Endodermal cell (in vitro differentiated cells): Measurements from ENCODE around the gene OR4Q2. TPM values are rescaled to one million over a fixed set of nuclear protein-coding genes. Genes with fewer than 3 reads are reported as not detected.
"Not testable (repeated sequence)": the region's sequence is repeated elsewhere in the genome, so short reads cannot be mapped to it uniquely, and the experiment has no call there.

ENCODE experiments used
- DNase-seq: peaks from one replicate; pipeline ENCODE4 v3.0.0-alpha.2; 2017
- H3K27ac ChIP-seq: 2 replicates; pipeline ENCODE4 v1.5.1; 2013; ENCODE audit warnings: mild to moderate bottlenecking, low read depth, low read length, moderate library complexity
- H3K27me3 ChIP-seq: 2 replicates; pipeline ENCODE4 v1.6.1; 2013; ENCODE audit warnings: mild to moderate bottlenecking, low read length, moderate library complexity; ENCODE audit not compliant: insufficient read depth, control insufficient read depth, poor library complexity, severe bottlenecking
- H3K36me3 ChIP-seq: 2 replicates; pipeline ENCODE4 v1.7.0; 2013; ENCODE audit warnings: mild to moderate bottlenecking, low read length, moderate library complexity; ENCODE audit not compliant: control insufficient read depth, insufficient read depth
- H3K4me1 ChIP-seq: one replicate; pipeline ENCODE4 v1.7.0; 2013; ENCODE audit warnings: low read length; ENCODE audit not compliant: control insufficient read depth, insufficient read depth
- H3K4me3 ChIP-seq: 2 replicates; pipeline ENCODE4 v1.5.1; 2013; ENCODE audit warnings: mild to moderate bottlenecking, low read length, moderate library complexity
- H3K9ac ChIP-seq: 2 replicates; pipeline ENCODE4 v1.6.1; 2013; ENCODE audit warnings: mild to moderate bottlenecking, low read length, moderate library complexity; ENCODE audit not compliant: poor library complexity, severe bottlenecking; ENCODE audit errors: extremely low read depth
- H3K9me3 ChIP-seq: 2 replicates; pipeline ENCODE4 v1.6.1; 2013; ENCODE audit warnings: mild to moderate bottlenecking, low read length, moderate library complexity; ENCODE audit not compliant: control insufficient read depth
- H3K27ac Mint-ChIP-seq: 2 replicates; pipeline ENCODE4 v1.8.0; 2020; ENCODE audit warnings: mixed read lengths
- H3K27me3 Mint-ChIP-seq: 2 replicates; pipeline ENCODE4 v1.8.0; 2021; ENCODE audit warnings: mild to moderate bottlenecking, mixed read lengths; ENCODE audit not compliant: insufficient read depth
- H3K36me3 Mint-ChIP-seq: 2 replicates; pipeline ENCODE4 v1.8.0; 2020; ENCODE audit warnings: low read depth, mixed read lengths
- H3K4me1 Mint-ChIP-seq: 2 replicates; pipeline ENCODE4 v1.8.0; 2020; ENCODE audit warnings: mixed read lengths
- H3K4me3 Mint-ChIP-seq: 2 replicates; pipeline ENCODE4 v1.8.0; 2020; ENCODE audit warnings: mild to moderate bottlenecking, moderate library complexity, mixed read lengths
- H3K9me3 Mint-ChIP-seq: 2 replicates; pipeline ENCODE4 v1.8.0; 2020; ENCODE audit warnings: mild to moderate bottlenecking, mixed read lengths
- CTCF ChIP-seq: fragments of 200-600 bp; sonication (generic); conservative IDR thresholded peaks from 2 replicates; pipeline ENCODE4 v1.5.0; 2021; ENCODE audit warnings: antibody characterized with exemption, mild to moderate bottlenecking
- WGBS, 2 experiments: methylation state at CpG; one replicate each; pipeline versions ENCODE4 v1.1.5 to v1.1.7; 2013; ENCODE audit warnings: missing lambda C conversion rate in 2 of 2, mixed read lengths in 1 of 2; ENCODE audit not compliant: insufficient coverage in 1 of 2, insufficient read length in 1 of 2; 5-methylcytosine and 5-hydroxymethylcytosine counted together
- long read RNA-seq, 4 experiments: library from polyadenylated mRNA in 2 of 4; library from RNA in 1 of 4; library from capped mRNA in 1 of 4; stranded (forward) in 3 of 4; unstranded in 1 of 4; transcript quantifications; one replicate each; pipeline ENCODE4 v2.0.0, GENCODE V29; 2020 to 2021; ENCODE audit warnings: inconsistent platforms in 1 of 4
- polyA plus RNA-seq, 2 experiments: library from polyadenylated mRNA; stranded (reverse); fragments of 50-300 nt; gene quantifications; one replicate each; pipeline ENCODE4 v1.2.3, GENCODE V29; 2013
- total RNA-seq, 2 donors: library from RNA; stranded (reverse); fragmentation: NEBNext Ultra II Directional in 1 of 2; extraction: Animal tissue kit (Norgen Biotek cat#: 25700) in 1 of 2; gene quantifications; 2 replicates in 1 of 2; 3 replicates in 1 of 2; pipeline ENCODE4 v1.2.1, GENCODE V29; 2021

Gene OR4Q2
- not detected for total RNA-seq
- not detected for polyA plus RNA-seq (2013, experiment 1 of 2)
- polyA plus RNA-seq (2013, experiment 2 of 2): not detected
- long read RNA-seq, experiment 1: 0 reads
- long read RNA-seq, experiment 2: 0 reads
- long read RNA-seq, experiment 3: 0 reads
- long read RNA-seq, experiment 4: 0 reads

GRCh38 chr14:20001863-20002262 lies at the start of gene OR4Q2:
OR4Q2 (plus strand) TSS chr14:20002163.
- Mint-ChIP-seq H3K27me3 (no peaks in the 10 kb centered on the region), H3K9me3 (peaks cover 58% of the 10 kb centered on the region), H3K27ac (no peak within 1 kb of the TSS), H3K36me3 (no peaks in the 10 kb centered on the region), H3K4me3 (no peak within 1 kb of the TSS), H3K4me1 (no peaks in the 10 kb centered on the region)
- Histone ChIP-seq H3K9me3 (peaks cover 67% of the 10 kb centered on the region), H3K36me3 (no peaks in the 10 kb centered on the region), H3K27ac (no peak within 1 kb of the TSS), H3K4me1 (no peaks in the 10 kb centered on the region), H3K9ac (no peak within 1 kb of the TSS), H3K4me3 (no peak within 1 kb of the TSS), H3K27me3 (no peaks in the 10 kb centered on the region)
- no peak for TF ChIP-seq CTCF
- no peak for DNase-seq

- not testable (repeated sequence) for H3K27ac Mint-ChIP-seq, H3K4me3 ChIP-seq, H3K27me3 Mint-ChIP-seq, H3K36me3 ChIP-seq, H3K4me1 Mint-ChIP-seq, H3K27me3 ChIP-seq, H3K9ac ChIP-seq, H3K36me3 Mint-ChIP-seq, H3K4me3 Mint-ChIP-seq, H3K4me1 ChIP-seq, H3K27ac ChIP-seq, DNase-seq
- peaks cover 64% of the 10 kb centered on the region for H3K9me3 Mint-ChIP-seq
- H3K9me3 ChIP-seq: peaks cover 45% of the 10 kb centered on the region
- 37% methylated on average over 2 of the region's 2 CpGs; no CpG with 5 or more reads in 1 of the 2 experiments for WGBS, 2 experiments
Observed at GRCh38 chr14:19969735-19970134, 32.2 kb upstream of the OR4Q2 start.

- no peaks in the 10 kb centered on the region for H3K27me3 Mint-ChIP-seq
- 67% methylated on average over 1 of the region's 1 CpG; no CpG with 5 or more reads in 1 of the 2 experiments for WGBS, 2 experiments
- peaks cover 53% of the 10 kb centered on the region for H3K9me3 Mint-ChIP-seq
Observed at GRCh38 chr14:19974844-19975243, 27.1 kb upstream of the OR4Q2 start.

More at GRCh38 chr14:19974844-19975243, 27.1 kb upstream of the OR4Q2 start:
- no peaks in the 10 kb centered on the region for H3K36me3 ChIP-seq
- no peaks in the 10 kb centered on the region for H3K27me3 ChIP-seq
- H3K36me3 Mint-ChIP-seq: no peaks in the 10 kb centered on the region
- H3K4me3 Mint-ChIP-seq: no peak overlapping the region
- no peak overlapping the region for H3K9ac ChIP-seq
- no peaks in the 10 kb centered on the region for H3K4me1 ChIP-seq
- H3K9me3 ChIP-seq: peaks cover 41% of the 10 kb centered on the region
- TF ChIP-seq CTCF: no peak
- H3K4me1 Mint-ChIP-seq: no peaks in the 10 kb centered on the region
- H3K27ac ChIP-seq: no peak overlapping the region
- H3K4me3 ChIP-seq: no peak overlapping the region
- H3K27ac Mint-ChIP-seq: no peak overlapping the region
- no peak for DNase-seq
